ENCODE measurements around the gene EREG.

- TF ChIP-seq CTCF (IDR thresholded peaks at IDR 0.05) (no peak), EZH2 (IDR thresholded peaks at IDR 0.05; ENCODE audit: borderline replicate concordance, insufficient read depth, low read depth, low read length, poor library complexity, severe bottlenecking) (no peak)
These were observed 50.8 kb downstream of the EREG start for GRCh38 chr4:74415602-74416300.
